GM19238 (cell line): ENCODE results near the gene USP21.
"Not testable (repeated sequence)": the region's sequence is repeated elsewhere in the genome, so short reads cannot be mapped to it uniquely, and the experiment has no call there.

ENCODE experiments used
- DNase-seq: peaks from one replicate; pipeline ENCODE4 v3.0.0; 2011; ENCODE audit warnings: low spot score; ENCODE audit not compliant: insufficient read length

The USP21 gene

DNA sequence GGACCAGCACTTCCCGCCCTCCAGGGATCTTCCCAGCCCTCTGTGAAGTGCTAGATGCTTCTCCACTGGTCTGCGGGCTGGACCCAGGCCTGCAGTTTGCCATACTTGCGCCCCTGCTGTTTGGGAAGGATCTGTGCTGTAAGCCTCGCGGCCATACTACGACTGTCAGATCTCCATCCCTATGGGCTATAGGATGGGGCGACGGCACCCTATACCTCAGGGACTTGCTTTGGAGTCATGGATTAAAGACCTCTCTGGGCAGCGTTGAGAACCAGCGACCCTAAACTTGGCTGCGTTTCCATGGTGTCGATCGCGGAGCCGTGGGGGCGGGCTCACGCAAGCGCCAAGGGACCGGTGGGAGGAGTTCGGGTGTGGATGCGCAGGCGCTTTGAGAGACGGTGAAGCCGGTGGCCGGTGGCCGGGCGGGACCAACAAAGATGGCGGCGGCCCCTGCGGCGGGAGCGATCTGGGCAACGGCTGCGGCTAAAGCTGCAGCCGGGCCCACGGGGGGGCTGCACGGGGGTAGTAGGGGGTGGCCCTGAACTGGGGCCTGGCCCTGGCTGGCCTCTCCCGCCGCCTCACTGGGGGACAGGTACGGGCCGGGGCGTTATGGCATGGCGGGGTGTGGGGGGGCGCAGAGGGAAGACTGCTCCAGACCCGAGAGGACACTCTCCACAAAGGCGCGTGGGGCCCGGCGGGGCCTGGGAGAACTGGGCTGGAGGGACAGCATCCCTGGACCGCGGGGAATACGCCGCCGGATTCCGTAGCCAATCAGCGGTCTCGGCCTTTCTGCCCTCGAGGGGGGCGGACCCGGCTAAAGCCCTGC lies at the start of gene USP21:
Gene USP21 (plus strand): TSS at position 414 of the 826 bp plus-strand sequence. CDS start 1,141 bp downstream, outside the sequence.
- peak; percentile 95 for DNase-seq

DNA sequence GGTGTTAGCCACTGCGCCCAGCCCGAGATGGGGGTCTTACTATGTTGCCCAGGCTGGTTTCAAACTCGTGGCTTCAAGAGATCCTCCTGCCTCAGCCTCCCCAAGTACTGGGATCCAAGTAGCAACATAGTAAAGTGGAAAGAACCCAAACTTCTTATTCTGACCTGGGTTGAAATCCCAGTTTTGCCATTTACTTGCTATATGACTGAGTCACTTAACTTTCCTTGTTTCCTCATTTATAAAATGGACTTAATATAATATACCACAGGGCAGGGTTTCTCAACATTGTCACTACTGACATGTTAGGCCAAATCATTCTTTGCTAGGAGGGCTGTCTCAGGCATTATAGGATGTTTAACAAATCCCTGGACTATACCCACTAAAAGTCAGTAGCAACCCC lies 48.2 kb upstream of the USP21 start:
- no peak for DNase-seq

DNA sequence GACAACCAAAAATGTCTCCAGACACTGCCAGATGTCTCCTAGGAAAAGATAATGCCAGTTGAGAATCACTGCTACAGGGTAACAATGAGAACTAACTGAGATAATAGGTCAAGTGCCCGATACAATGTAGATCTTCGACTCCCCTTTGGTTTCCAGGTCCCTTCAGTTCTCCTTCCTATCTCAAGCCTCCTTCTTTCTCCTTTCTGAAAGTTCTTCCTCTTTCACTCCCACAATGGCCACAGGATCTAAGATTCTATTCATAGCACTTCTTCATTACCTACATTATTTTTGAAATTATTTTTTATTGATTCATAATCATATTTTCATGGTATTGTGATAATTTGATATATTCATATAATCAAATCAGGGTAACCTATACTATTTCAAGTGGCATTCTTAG lies 47.8 kb upstream of the USP21 start:
- DNase-seq: no peak

GRCh38 chr1:161113915-161114314 lies 45.4 kb upstream of the USP21 start:
- DNase-seq: no peak

- no peak for DNase-seq
Observed at GRCh38 chr1:161114556-161114955, 44.7 kb upstream of the USP21 start.

- no peak for DNase-seq
Observed at GRCh38 chr1:161115132-161115711, 44.1 kb upstream of the USP21 start.

GRCh38 chr1:161115961-161116360 lies 43.3 kb upstream of the USP21 start:
- DNase-seq: not testable (repeated sequence)

DNA sequence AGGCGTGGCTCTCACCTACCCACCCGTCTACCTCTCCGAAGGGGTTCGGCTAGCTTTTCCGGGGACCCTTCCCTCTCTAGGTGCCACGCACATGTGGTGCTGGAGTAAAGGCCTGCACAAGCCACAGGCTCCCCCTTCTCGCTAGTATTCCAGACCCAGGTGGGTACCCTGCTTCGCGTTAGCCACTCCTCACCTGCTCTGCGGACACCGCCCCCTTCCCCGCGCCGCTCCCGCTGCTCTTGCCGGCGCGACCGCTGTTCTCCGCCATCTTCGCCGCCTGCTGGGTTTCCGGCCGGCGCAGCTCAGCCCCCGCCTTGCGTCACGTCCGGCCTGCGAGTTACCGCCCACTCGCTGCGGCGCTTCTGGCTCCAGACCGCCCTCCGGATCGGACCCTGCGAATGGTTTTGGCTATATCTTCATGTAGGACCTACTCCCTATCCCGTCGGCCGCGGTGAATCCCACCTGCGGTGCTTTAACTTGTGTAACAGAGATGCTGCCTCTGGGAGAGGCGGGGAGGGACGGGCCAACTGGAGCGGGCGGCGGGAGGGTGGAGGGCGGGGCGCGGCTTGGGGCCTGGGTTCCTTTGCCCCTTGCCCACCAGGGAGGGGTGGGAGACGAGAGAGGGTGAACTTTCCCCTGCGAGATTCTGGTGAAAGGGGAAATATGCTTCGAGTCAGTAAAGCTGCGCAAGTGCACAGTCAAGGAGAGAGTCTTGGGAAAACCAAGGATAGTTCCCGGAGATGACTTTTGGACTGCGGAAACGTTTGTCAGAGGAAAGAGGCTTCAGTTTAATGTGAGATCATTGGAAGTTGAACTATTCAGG lies 41.3 kb upstream of the USP21 start, which contains the start of the genes NIT1 and PFDN2:
Gene NIT1 (plus strand): TSS at position 347 of the 823 bp plus-strand sequence. CDS start 72 bp downstream, at position 419.
Gene PFDN2 (minus strand): TSS at position 279 of the 823 bp plus-strand sequence. CDS start 11 bp downstream, at position 268.
- peak; percentile 88 for DNase-seq

DNA sequence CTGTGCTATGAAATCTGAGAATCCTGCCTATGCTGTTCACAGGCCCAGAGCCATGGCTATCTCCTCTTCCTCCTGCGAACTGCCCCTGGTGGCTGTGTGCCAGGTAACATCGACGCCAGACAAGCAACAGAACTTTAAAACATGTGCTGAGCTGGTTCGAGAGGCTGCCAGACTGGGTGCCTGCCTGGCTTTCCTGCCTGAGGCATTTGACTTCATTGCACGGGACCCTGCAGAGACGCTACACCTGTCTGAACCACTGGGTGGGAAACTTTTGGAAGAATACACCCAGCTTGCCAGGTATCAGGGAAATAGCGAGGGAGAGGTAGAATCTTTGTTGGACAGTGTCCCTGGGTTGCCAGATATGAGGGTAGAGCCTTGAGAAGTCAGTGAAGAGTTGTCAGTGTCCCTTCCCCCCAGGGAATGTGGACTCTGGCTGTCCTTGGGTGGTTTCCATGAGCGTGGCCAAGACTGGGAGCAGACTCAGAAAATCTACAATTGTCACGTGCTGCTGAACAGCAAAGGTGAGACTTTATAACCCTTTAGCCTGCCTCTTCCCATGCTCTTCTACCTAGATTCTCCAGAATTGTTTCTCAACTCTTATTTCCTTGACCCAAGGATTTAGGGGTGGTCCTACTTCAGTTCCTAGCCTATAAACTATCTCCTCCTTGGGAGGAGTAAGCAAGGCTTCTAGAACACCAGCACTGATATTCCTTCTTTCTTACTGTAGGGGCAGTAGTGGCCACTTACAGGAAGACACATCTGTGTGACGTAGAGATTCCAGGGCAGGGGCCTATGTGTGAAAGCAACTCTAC lies 40.0 kb upstream of the USP21 start:
- DNase-seq: peak; percentile 60

- DNase-seq: no peak
Observed at GRCh38 chr1:161121042-161121650, 38.2 kb upstream of the USP21 start.

DNA sequence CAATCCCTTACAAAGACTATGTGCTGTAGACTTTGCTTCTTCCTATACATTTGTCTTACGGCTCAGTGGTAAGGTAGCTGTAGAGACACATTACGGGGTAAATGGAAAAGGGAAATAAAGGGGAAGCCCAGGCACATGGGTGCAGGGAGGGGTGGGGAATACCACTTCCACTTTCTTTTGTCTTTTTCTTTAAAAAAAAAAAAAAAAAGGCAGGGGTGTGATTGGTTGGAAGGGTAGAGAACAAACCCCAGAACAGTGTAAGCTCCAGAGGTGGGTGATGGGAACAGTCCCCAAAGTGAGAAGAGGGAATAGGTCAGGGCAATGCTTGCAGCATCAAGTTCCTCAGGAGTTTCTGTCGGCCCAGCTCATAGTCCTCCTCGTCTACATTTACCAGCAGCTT lies 37.5 kb upstream of the USP21 start:
- DNase-seq: no peak

DNA sequence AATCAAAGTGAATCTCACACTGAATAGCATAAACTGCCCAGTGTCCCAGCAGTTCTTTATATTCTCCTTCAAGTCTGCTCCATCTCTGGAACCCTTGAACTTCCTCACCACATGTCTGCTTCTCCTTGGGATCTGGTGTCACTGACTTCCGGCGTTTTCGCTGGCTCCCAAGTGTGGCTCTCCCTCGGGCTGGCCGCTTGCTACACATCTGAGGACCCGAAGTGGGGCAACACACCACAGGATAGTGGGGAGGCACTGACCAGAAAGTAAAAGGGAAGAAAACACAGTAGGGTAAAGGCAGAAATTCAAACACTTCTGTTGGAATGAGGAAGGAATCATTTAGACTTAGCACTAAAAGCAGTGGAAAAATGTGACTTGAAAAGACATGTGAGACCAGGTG lies 36.3 kb upstream of the USP21 start:
- no peak for DNase-seq

DNA sequence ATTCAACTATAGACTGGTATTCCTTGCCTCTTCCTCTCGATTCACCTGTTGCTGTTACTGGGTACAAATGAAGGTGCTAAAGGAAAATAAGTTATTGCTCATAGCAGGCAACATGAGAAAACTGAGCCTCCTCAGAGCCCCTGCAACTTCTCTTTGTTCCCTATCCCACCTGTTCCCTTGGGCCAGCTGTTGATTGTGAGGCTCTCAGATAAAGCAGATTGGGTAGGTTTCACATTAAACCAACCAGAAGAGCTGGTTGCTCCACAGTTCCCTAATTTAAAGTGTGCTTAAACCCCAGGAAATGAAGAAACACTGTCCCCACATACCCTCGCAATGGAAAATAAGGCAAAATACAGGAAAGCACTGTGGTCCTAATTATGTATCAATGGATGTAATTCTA lies 31.7 kb upstream of the USP21 start:
- DNase-seq: no peak

DNA sequence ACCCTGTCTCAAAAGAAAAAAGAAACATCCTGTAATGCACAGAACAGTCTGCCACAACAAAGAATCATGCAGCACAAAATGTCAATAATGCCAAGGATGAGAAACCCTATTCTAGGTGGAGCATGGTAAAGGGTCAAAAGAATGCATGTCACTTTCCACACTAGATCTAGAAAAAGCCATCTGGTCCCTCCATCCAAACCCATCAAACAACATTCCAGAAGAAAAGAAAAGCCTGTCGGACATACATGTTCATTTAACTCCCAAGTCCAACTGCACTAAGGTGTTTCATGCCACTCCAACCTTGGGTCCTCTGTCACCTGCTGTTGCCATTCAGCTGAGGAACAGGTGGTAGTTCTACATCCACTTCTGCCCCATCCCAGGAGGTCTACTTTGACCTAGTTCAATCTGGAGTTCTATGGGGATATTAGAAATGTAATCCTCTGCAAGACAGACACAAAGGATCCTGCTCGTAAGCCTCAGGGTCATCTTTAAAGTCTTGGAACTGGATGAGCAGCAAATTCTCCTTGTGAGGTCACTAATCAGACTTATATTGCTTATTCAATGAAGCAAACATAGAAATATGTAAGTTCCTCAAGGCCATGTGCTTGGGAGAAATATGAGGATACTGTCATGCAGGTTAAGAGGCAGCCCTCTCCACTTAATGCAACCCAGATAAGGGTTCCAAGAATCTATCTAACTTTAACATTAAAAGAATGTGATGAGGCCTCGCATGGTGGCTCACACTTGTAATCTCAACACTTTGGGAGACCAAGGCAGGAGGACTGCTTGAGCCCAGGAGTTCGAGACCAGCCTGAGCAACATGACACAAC lies 30.5 kb upstream of the USP21 start:
- no peak for DNase-seq

DNA sequence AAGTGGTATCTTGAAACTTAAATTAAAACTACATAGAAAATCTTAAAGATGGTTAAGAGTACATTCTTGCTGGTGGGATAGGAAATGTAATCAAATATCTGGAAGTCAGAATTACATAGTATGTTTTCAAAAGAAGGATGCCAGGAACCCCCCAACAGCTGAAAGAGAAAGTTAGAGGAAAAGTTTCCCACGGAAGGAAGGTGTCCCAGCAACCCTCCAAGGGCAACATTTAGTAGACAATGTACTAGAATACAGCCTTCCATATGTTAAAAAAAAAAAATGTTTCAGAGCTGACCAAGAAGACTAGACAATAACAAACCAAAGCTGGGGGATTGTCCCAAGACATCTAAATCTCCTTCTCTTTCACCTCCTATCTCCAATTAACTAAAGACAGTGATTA lies 29.0 kb upstream of the USP21 start:
- DNase-seq: no peak

- peak; percentile 27 for DNase-seq
Observed at GRCh38 chr1:161131523-161132409, 27.5 kb upstream of the USP21 start.

DNA sequence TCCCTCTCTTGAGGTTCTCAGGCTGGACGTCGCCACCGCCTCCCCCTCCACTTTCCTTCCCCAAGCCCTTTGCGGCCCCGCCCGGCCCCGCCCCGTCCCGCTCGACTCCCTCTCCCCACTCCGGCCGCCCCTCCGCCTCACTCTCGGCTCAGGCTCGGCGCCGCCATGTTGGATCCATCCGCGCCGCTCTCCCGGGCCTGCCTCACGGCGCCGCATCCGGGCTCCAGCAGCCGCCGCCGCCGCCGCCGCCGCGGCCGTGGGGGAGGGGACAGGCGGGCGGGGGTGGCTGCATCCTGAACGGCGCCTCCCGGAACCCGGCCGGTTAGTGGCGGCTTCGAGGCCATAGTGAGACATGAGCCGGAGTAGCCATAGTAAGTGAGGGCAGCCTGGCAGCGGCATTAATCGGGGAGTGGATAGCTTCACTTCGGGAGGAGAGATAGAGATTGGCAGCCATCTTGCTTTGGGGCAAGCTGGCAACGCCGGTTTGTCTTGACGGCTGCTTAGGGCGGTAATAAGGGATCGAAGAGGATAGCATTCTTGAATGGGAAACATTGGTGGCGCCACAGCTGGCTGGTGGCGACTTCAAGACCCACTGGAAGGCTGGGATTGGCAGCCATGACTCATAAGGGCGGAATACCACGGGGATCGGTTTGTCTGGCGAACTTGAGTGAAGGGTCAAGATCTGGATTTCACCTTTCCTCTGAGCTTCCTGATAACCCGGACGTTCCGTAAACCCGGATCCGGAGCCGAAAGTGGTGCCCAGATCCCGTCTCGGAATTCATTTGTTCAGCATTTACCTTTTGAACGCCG lies 26.7 kb upstream of the USP21 start, which contains the start of gene DEDD:
Gene DEDD (minus strand): TSS at position 258 of the 810 bp plus-strand sequence. CDS start 8,205 bp downstream, outside the sequence.
- peak; percentile 91 for DNase-seq
